Natural killer cell treated with Interleukin-12 subunit alpha and Interleukin-12 subunit beta and Interleukin-15 and Interleukin-18, amount 100 ng/mL, for 72 hours (primary cell): ENCODE results near the gene RDH5. TPM values are rescaled to one million over a fixed set of nuclear protein-coding genes. Genes with fewer than 3 reads are reported as not detected.
A peak's percentile ranks its signal among the peaks of the same experiment; 100 is the strongest.

Experiments used
- ATAC-seq, 2 donors: fragments of 150-1000 bp; cut with Tn5 transposase in 1 of 2; sonication (Bioruptor Pico), chemical (Tn5 transposase) in 1 of 2; 2 replicates each; pipeline ENCODE4 v1.10.0; 2021
- DNase-seq: peaks from one replicate; pipeline ENCODE4 v3.0.0; 2022; ENCODE audit warnings: low spot score
- H3K27ac Mint-ChIP-seq, 2 donors: 1 replicate in 1 of 2; 2 replicates in 1 of 2; pipeline ENCODE4 v1.8.0; 2022; ENCODE audit warnings: mixed read lengths in 2 of 2, mild to moderate bottlenecking in 1 of 2, moderate library complexity in 1 of 2
- H3K27me3 Mint-ChIP-seq, 2 donors: 1 replicate in 1 of 2; 2 replicates in 1 of 2; pipeline ENCODE4 v1.8.0; 2022; ENCODE audit warnings: mixed read lengths in 2 of 2
- H3K36me3 Mint-ChIP-seq: one replicate; pipeline ENCODE4 v1.8.0; 2022; ENCODE audit warnings: mixed read lengths
- H3K4me1 Mint-ChIP-seq, 2 donors: 1 replicate in 1 of 2; 2 replicates in 1 of 2; pipeline ENCODE4 v1.8.0; 2022; ENCODE audit warnings: low read depth in 2 of 2, mixed read lengths in 2 of 2, mild to moderate bottlenecking in 1 of 2
- H3K4me3 Mint-ChIP-seq: one replicate; pipeline ENCODE4 v1.8.0; 2022; ENCODE audit warnings: mixed read lengths
- H3K9me3 Mint-ChIP-seq: 2 replicates; pipeline ENCODE4 v1.8.0; 2022; ENCODE audit warnings: mixed read lengths
- total RNA-seq, 2 donors: library from RNA; stranded (reverse); gene quantifications; one replicate each; pipeline ENCODE4 v1.2.3, GENCODE V29; 2022

Gene RDH5
- total RNA-seq: 10 to 100 TPM; 10.2 to 11.7 TPM

- no peak within 1 kb of the TSS for H3K4me3 Mint-ChIP-seq
- DNase-seq: no peak
These were observed at the start of gene RDH5 for GRCh38 chr12:55720071-55720564. Gene RDH5, plus strand, starts transcription at chr12:55720393. Its CDS starts 792 bp downstream, at chr12:55721185.

GRCh38 chr12:55671746-55672145 is 48.4 kb upstream of the RDH5 start:
- no peak overlapping the region for H3K4me3 Mint-ChIP-seq

More at GRCh38 chr12:55720071-55720564, at the start of gene RDH5:
- H3K27me3 Mint-ChIP-seq: no peaks in the 10 kb centered on the region
- no peaks in the 10 kb centered on the region for H3K36me3 Mint-ChIP-seq
- no peaks in the 10 kb centered on the region for H3K9me3 Mint-ChIP-seq
- H3K4me1 Mint-ChIP-seq: peaks cover 20 to 51% of the 10 kb centered on the region in 2 donors
- no peak for ATAC-seq
- peak within 1 kb of the TSS in 1 of 2 donors; percentile 29 for H3K27ac Mint-ChIP-seq

GRCh38 chr12:55673638-55674037 is 46.6 kb upstream of the RDH5 start:
- H3K36me3 Mint-ChIP-seq: no peaks in the 10 kb centered on the region
- H3K9me3 Mint-ChIP-seq: no peaks in the 10 kb centered on the region
- no peak overlapping the region for H3K4me3 Mint-ChIP-seq
- no peak for DNase-seq
- no peak overlapping the region for H3K27ac Mint-ChIP-seq
- H3K4me1 Mint-ChIP-seq: no peaks in the 10 kb centered on the region
- no peak for ATAC-seq
- H3K27me3 Mint-ChIP-seq: peaks cover 14 to 22% of the 10 kb centered on the region in 2 donors

More at GRCh38 chr12:55671746-55672145, 48.4 kb upstream of the RDH5 start:
- ATAC-seq (no peak), DNase-seq (no peak)
- peaks cover 14 to 22% of the 10 kb centered on the region in 2 donors for H3K27me3 Mint-ChIP-seq
- no peak overlapping the region for H3K27ac Mint-ChIP-seq
- no peaks in the 10 kb centered on the region for H3K36me3 Mint-ChIP-seq
- no peaks in the 10 kb centered on the region for H3K4me1 Mint-ChIP-seq
- H3K9me3 Mint-ChIP-seq: no peaks in the 10 kb centered on the region

- ATAC-seq (no peak), DNase-seq (no peak)
- peaks cover 19 to 36% of the 10 kb centered on the region in 2 donors for H3K27me3 Mint-ChIP-seq
- no peaks in the 10 kb centered on the region for H3K36me3 Mint-ChIP-seq
- no peaks in the 10 kb centered on the region for H3K4me1 Mint-ChIP-seq
- no peak overlapping the region for H3K27ac Mint-ChIP-seq
- no peaks in the 10 kb centered on the region for H3K9me3 Mint-ChIP-seq
- H3K4me3 Mint-ChIP-seq: no peak overlapping the region
These were observed 44.5 kb upstream of the RDH5 start for GRCh38 chr12:55675666-55676065.

GRCh38 chr12:55676707-55677106 is 43.5 kb upstream of the RDH5 start:
- Mint-ChIP-seq H3K9me3 (no peaks in the 10 kb centered on the region), H3K4me3 (no peak overlapping the region)
- no peak for ATAC-seq

GRCh38 chr12:55679691-55680090 is 40.5 kb upstream of the RDH5 start:
- no peaks in the 10 kb centered on the region for H3K9me3 Mint-ChIP-seq
- H3K27ac Mint-ChIP-seq: no peak overlapping the region
- H3K4me3 Mint-ChIP-seq: no peak overlapping the region
- ATAC-seq: no peak
- H3K4me1 Mint-ChIP-seq: peaks cover 10% of the 10 kb centered on the region in 2 donors
- no peaks in the 10 kb centered on the region for H3K36me3 Mint-ChIP-seq
- DNase-seq: no peak
- peaks cover 29 to 42% of the 10 kb centered on the region in 2 donors for H3K27me3 Mint-ChIP-seq

More at GRCh38 chr12:55676707-55677106, 43.5 kb upstream of the RDH5 start:
- no peak for DNase-seq
- Mint-ChIP-seq H3K27ac (no peak overlapping the region), H3K4me1 (peaks cover 10% of the 10 kb centered on the region in 2 donors), H3K36me3 (no peaks in the 10 kb centered on the region), H3K27me3 (peaks cover 29 to 46% of the 10 kb centered on the region in 2 donors)

GRCh38 chr12:55681142-55682077 is 38.8 kb upstream of the RDH5 start:
- DNase-seq (no peak), ATAC-seq (peak in 1 of 2 donors; percentile 34)
- Mint-ChIP-seq H3K9me3 (no peaks in the 10 kb centered on the region), H3K27ac (no peak overlapping the region), H3K36me3 (no peaks in the 10 kb centered on the region), H3K27me3 (peaks cover 26 to 32% of the 10 kb centered on the region in 2 donors), H3K4me3 (no peak overlapping the region), H3K4me1 (peaks cover 10% of the 10 kb centered on the region in 2 donors)

- ATAC-seq: no peak
- Mint-ChIP-seq H3K27me3 (peaks cover 24 to 31% of the 10 kb centered on the region in 2 donors), H3K9me3 (no peaks in the 10 kb centered on the region), H3K36me3 (no peaks in the 10 kb centered on the region), H3K27ac (no peak overlapping the region), H3K4me3 (no peak overlapping the region), H3K4me1 (peaks cover 10 to 14% of the 10 kb centered on the region in 2 donors)
- DNase-seq: no peak
These were observed 38.0 kb upstream of the RDH5 start for GRCh38 chr12:55682087-55682796.

GRCh38 chr12:55683676-55684075 is 36.5 kb upstream of the RDH5 start:
- peaks cover 10 to 19% of the 10 kb centered on the region in 2 donors for H3K4me1 Mint-ChIP-seq
- ATAC-seq: no peak
- peaks cover 24 to 31% of the 10 kb centered on the region in 2 donors for H3K27me3 Mint-ChIP-seq
- H3K4me3 Mint-ChIP-seq: no peak overlapping the region
- H3K9me3 Mint-ChIP-seq: no peaks in the 10 kb centered on the region
- no peaks in the 10 kb centered on the region for H3K36me3 Mint-ChIP-seq
- DNase-seq: no peak
- no peak overlapping the region for H3K27ac Mint-ChIP-seq

- Mint-ChIP-seq H3K27me3 (peaks cover 23 to 25% of the 10 kb centered on the region in 2 donors), H3K36me3 (no peaks in the 10 kb centered on the region), H3K9me3 (no peaks in the 10 kb centered on the region), H3K4me3 (no peak overlapping the region), H3K27ac (no peak overlapping the region), H3K4me1 (peaks cover 10 to 19% of the 10 kb centered on the region in 2 donors)
- ATAC-seq (no peak), DNase-seq (no peak)
These were observed 35.3 kb upstream of the RDH5 start for GRCh38 chr12:55684761-55685370.

- ATAC-seq: no peak
- Mint-ChIP-seq H3K4me3 (no peak overlapping the region), H3K27me3 (peaks cover 17 to 20% of the 10 kb centered on the region in 2 donors)
These were observed 34.5 kb upstream of the RDH5 start for GRCh38 chr12:55685671-55686070.

GRCh38 chr12:55686366-55687010 is 33.7 kb upstream of the RDH5 start:
- DNase-seq (no peak), ATAC-seq (no peak)
- Mint-ChIP-seq H3K27me3 (peaks cover 9 to 12% of the 10 kb centered on the region in 2 donors), H3K4me3 (no peak overlapping the region), H3K36me3 (no peaks in the 10 kb centered on the region), H3K9me3 (no peaks in the 10 kb centered on the region), H3K4me1 (peaks cover 2 to 11% of the 10 kb centered on the region in 2 donors), H3K27ac (no peak overlapping the region)

More at GRCh38 chr12:55685671-55686070, 34.5 kb upstream of the RDH5 start:
- Mint-ChIP-seq H3K4me1 (peaks cover 10 to 19% of the 10 kb centered on the region in 2 donors), H3K27ac (no peak overlapping the region), H3K9me3 (no peaks in the 10 kb centered on the region), H3K36me3 (no peaks in the 10 kb centered on the region)
- no peak for DNase-seq

GRCh38 chr12:55687746-55688145 is 32.4 kb upstream of the RDH5 start:
- no peak overlapping the region for H3K27ac Mint-ChIP-seq
- H3K9me3 Mint-ChIP-seq: no peaks in the 10 kb centered on the region
- H3K36me3 Mint-ChIP-seq: no peaks in the 10 kb centered on the region
- H3K4me1 Mint-ChIP-seq: peaks cover 0 to 8% of the 10 kb centered on the region in 2 donors
- DNase-seq (no peak), ATAC-seq (peak; percentile 52 to 68)
- H3K4me3 Mint-ChIP-seq: no peak overlapping the region
- peaks cover 5 to 7% of the 10 kb centered on the region in 2 donors for H3K27me3 Mint-ChIP-seq
